K562 (cell line): Measurements from ENCODE around the gene MGAT5. TPM values are rescaled to one million over a fixed set of nuclear protein-coding genes. Genes with fewer than 3 reads are reported as not detected.

Source experiments
- ATAC-seq: fragments of 200-7000 bp; cut with Tn5 transposase; 3 replicates; pipeline ENCODE4 v1.9.1; 2020; ENCODE audit warnings: moderate library complexity
- BruUV-seq: library from RNA; stranded (reverse); fragments of 400-500 nt; replicated peaks from 2 replicates; lab custom pipeline; 2021; lab: Mats Ljungman, UMichigan
- CTCF ChIA-PET: fragments of 300-600 bp; formaldehyde crosslinking; extraction: SDS; loops from one replicate; lab custom pipeline; 2021; ENCODE audit warnings: low intra/inter-chr PET ratio; lab: Yijun Ruan, JAX
- POLR2A ChIA-PET: fragments of 300-600, 350-650 bp; sonication (Branson Sonifier 250); formaldehyde crosslinking; extraction: SDS; loops from one replicate; lab custom pipeline; 2021; ENCODE audit warnings: antibody characterized with exemption, inconsistent platforms; lab: Yijun Ruan, JAX
- DNase-seq, 4 experiments: peaks; one replicate each; pipeline versions ENCODE4 v3.0.0 to v3.0.0-alpha.2; 2011 to 2018; ENCODE audit warnings: low spot score in 3 of 4, mixed read lengths in 3 of 4; ENCODE audit errors: extremely low read depth in 1 of 4
- FAIRE-seq: peaks from 2 replicates; lab custom pipeline; 2011; peaks lifted over from hg19 to GRCh38; lab: Jason Lieb, UNC
- H2AFZ ChIP-seq: 2 replicates; pipeline ENCODE4 v1.6.0; 2011; ENCODE audit warnings: low read depth, low read length, control low read depth, inconsistent platforms
- H3K27ac ChIP-seq: fragments of 200-600 bp; 3 replicates; pipeline ENCODE4 v1.8.0; 2011; ENCODE audit warnings: low read depth, mild to moderate bottlenecking, control low read depth, inconsistent platforms, low read length, moderate library complexity, mixed read lengths; ENCODE audit errors: extremely low read depth
- H3K27me3 ChIP-seq, 2 experiments: fragments of 300-600 bp in 1 of 2; 2 replicates in 1 of 2; 3 replicates in 1 of 2; pipeline versions ENCODE4 v1.6.0 to v1.8.0; 2011; ENCODE audit warnings: inconsistent platforms in 2 of 2, low read length in 2 of 2, mild to moderate bottlenecking in 1 of 2, mixed read lengths in 1 of 2, moderate library complexity in 1 of 2; ENCODE audit not compliant: control insufficient read depth in 2 of 2, insufficient read depth in 2 of 2
- H3K36me3 ChIP-seq: fragments of 300-600 bp; 3 replicates; pipeline ENCODE4 v1.8.0; 2011; ENCODE audit warnings: mild to moderate bottlenecking, low read length, inconsistent platforms; ENCODE audit not compliant: control insufficient read depth, insufficient read depth
- H3K4me1 ChIP-seq, 2 experiments: fragments of 200-600 bp in 1 of 2; replicated peaks in 1 of 2; 2 replicates in 1 of 2; 3 replicates in 1 of 2; pipeline versions ENCODE4 v1.5.1 to v1.8.0; 2011; ENCODE audit warnings: inconsistent platforms in 2 of 2, low read length in 2 of 2, mild to moderate bottlenecking in 1 of 2, mixed read lengths in 1 of 2, moderate library complexity in 1 of 2; ENCODE audit not compliant: control insufficient read depth in 2 of 2, insufficient read depth in 2 of 2
- H3K4me2 ChIP-seq: 2 replicates; pipeline ENCODE4 v1.6.1; 2011; ENCODE audit warnings: low read length, control low read depth, inconsistent platforms, mixed read lengths; ENCODE audit not compliant: insufficient read depth
- H3K4me3 ChIP-seq: fragments of 200-600 bp; sonication (generic), shearing (Covaris generic); 2 replicates; pipeline ENCODE4 v1.5.1; 2016; ENCODE audit warnings: control low read depth, inconsistent platforms
- H3K79me2 ChIP-seq: fragments of 200-600 bp; 3 replicates; pipeline ENCODE4 v1.8.0; 2011; ENCODE audit warnings: low read length, inconsistent platforms; ENCODE audit not compliant: control insufficient read depth, insufficient read depth
- H3K9ac ChIP-seq, 2 experiments: 2 replicates each; pipeline versions ENCODE4 v1.6.0 to v1.6.1; 2011; ENCODE audit warnings: low read depth in 2 of 2, low read length in 2 of 2, control low read depth in 1 of 2, inconsistent platforms in 1 of 2, mild to moderate bottlenecking in 1 of 2, mixed read lengths in 1 of 2; ENCODE audit not compliant: insufficient read depth in 1 of 2
- H3K9me1 ChIP-seq: one replicate; pipeline ENCODE4 v1.6.0; 2011; ENCODE audit warnings: inconsistent platforms, mild to moderate bottlenecking, low read length, moderate library complexity; ENCODE audit not compliant: control insufficient read depth, insufficient read depth
- H3K9me3 ChIP-seq: replicated peaks from 2 replicates; pipeline ENCODE4 v1.5.1; 2011; ENCODE audit warnings: low read depth, low read length, inconsistent platforms; ENCODE audit not compliant: control insufficient read depth, insufficient read depth
- H4K20me1 ChIP-seq: replicated peaks from 2 replicates; pipeline ENCODE4 v1.6.1; 2011; ENCODE audit warnings: low read length, inconsistent platforms, mixed read lengths; ENCODE audit not compliant: control insufficient read depth, insufficient read depth
- ARHGAP35 ChIP-seq: fragments of 450-650 bp; IDR thresholded peaks from 2 replicates; pipeline ENCODE4 v1.6.1; 2018; ENCODE audit not compliant: partially characterized antibody
- BRF2 ChIP-seq: IDR thresholded peaks from 3 replicates; pipeline ENCODE4 v1.6.1; 2011; ENCODE audit warnings: borderline replicate concordance, mild to moderate bottlenecking; ENCODE audit not compliant: insufficient read length, insufficient read depth
- CC2D1A ChIP-seq: fragments of 450-650 bp; IDR thresholded peaks from 2 replicates; pipeline ENCODE4 v1.6.1; 2017; ENCODE audit warnings: mild to moderate bottlenecking
- CREBBP ChIP-seq: IDR thresholded peaks from one replicate; pipeline ENCODE4 v1.6.1; 2012; ENCODE audit warnings: low read depth, mild to moderate bottlenecking, control low read depth, inconsistent platforms, low read length
- ESRRB ChIP-seq: fragments of 250-450 bp; sonication (Bioruptor Pico); IDR thresholded peaks from 2 replicates; pipeline ENCODE4 v1.5.0; 2020; ENCODE audit warnings: mild to moderate bottlenecking, moderate library complexity, borderline replicate concordance
- GATAD2B ChIP-seq: fragments of 450-650 bp; IDR thresholded peaks from 2 replicates; pipeline ENCODE4 v1.6.1; 2017; ENCODE audit warnings: mild to moderate bottlenecking, borderline replicate concordance
- POLR2A ChIP-seq: fragments of 450-650 bp; conservative IDR thresholded peaks from 2 replicates; pipeline ENCODE4 v1.6.1; 2016
- RAD21 ChIP-seq, 2 experiments: fragments of 250-450 bp in 1 of 2; fragments of 450-650 bp in 1 of 2; sonication (Bioruptor Pico) in 1 of 2; formaldehyde crosslinking in 1 of 2; IDR thresholded peaks in 1 of 2; conservative IDR thresholded peaks in 1 of 2; 2 replicates each; pipeline versions ENCODE4 v1.4.0 to v1.8.0; 2020 to 2022; ENCODE audit warnings: mild to moderate bottlenecking in 2 of 2, moderate library complexity in 1 of 2
- SFPQ ChIP-seq: fragments of 200-400 bp; formaldehyde crosslinking; IDR thresholded peaks from 2 replicates; pipeline ENCODE4 v1.6.1; 2017; ENCODE audit warnings: mild to moderate bottlenecking, low read depth, low read length, moderate library complexity
- ZBTB5 ChIP-seq: fragments of 450-650 bp; IDR thresholded peaks from 2 replicates; pipeline ENCODE4 v1.6.1; 2017; ENCODE audit warnings: antibody characterized with exemption
- ZNF232 ChIP-seq: sonication (generic); formaldehyde crosslinking; IDR thresholded peaks from 2 replicates; pipeline ENCODE4 v1.8.0; 2022; ENCODE audit warnings: mild to moderate bottlenecking, missing genetic modification reagents
- ZNF354B ChIP-seq: fragments of 250-450 bp; sonication (Bioruptor Pico); IDR thresholded peaks from 2 replicates; pipeline ENCODE4 v1.4.0; 2020
- ZNF586 ChIP-seq: fragments of 450-650 bp; formaldehyde crosslinking; conservative IDR thresholded peaks from 2 replicates; pipeline ENCODE4 v1.4.0; 2020; ENCODE audit warnings: mild to moderate bottlenecking, moderate library complexity
- WGBS: fragments of 100-300 bp; shearing (Covaris generic); methylation state at CpG from one replicate; pipeline ENCODE4 v1.1.6; 2016; ENCODE audit warnings: low coverage, mixed read lengths; ENCODE audit not compliant: insufficient coverage; ENCODE audit errors: missing lambda C conversion rate; 5-methylcytosine and 5-hydroxymethylcytosine counted together
- in situ Hi-C: fragments of 300-500 bp; cut with MboI; formaldehyde crosslinking; loops from 4 replicates; pipeline ENCODE4 v1.15.0; 2018; ENCODE audit warnings: inconsistent platforms, mixed read lengths
- intact Hi-C: fragments of 100-400 bp; cut with micrococcal nuclease; formaldehyde crosslinking; loops from 2 replicates; pipeline ENCODE4 v1.14.2; 2022
- polyA plus RNA-seq, 8 experiments: library from polyadenylated mRNA; depleted of rRNA in 4 of 8; stranded (reverse) in 5 of 8; unstranded in 3 of 8; fragments of >200 nt; fragmentation: Nextera tagmentation in 2 of 8; fragmentation: Illumina TruSeq in 1 of 8; extraction: Ambion mirVana in 2 of 8; extraction: Trizol in 1 of 8; gene quantifications; 2 replicates each; pipeline versions ENCODE4 v1.2.1 to v1.2.3, GENCODE V29; 2011 to 2014; ENCODE audit warnings: inconsistent platforms in 1 of 8, missing spikeins in 1 of 8
- total RNA-seq, 7 experiments: library from RNA; depleted of rRNA in 6 of 7; stranded (reverse); fragments of >200 nt in 6 of 7; fragmentation: Illumina TruSeq in 2 of 7; extraction: Trizol in 2 of 7; gene quantifications; 2 replicates each; pipeline versions ENCODE4 v1.2.1 to v1.2.3, GENCODE V29; 2011 to 2021; ENCODE audit warnings: low replicate concordance in 1 of 7

Gene MGAT5
- total and polyA plus RNA-seq, 9 of the 15 experiments (the other 6 are each of a cell fraction or from before 2014, with no cell fraction given), result 1.6 to 18.6 (median 11.1) TPM

GRCh38 chr2:134468164-134468563 lies 214.3 kb downstream of the MGAT5 start:
- FAIRE-seq, result no peak
- Histone ChIP-seq H3K9me3 (no peaks in the 10 kb centered on the region), H3K9ac (no peak overlapping the region), H3K4me1 (no peaks in the 10 kb centered on the region), H3K4me3 (no peak overlapping the region), H3K27me3 (peaks cover 15 to 53% of the 10 kb centered on the region in 2 experiments), H2AFZ (no peak overlapping the region), H3K9me1 (no peaks in the 10 kb centered on the region), H3K27ac (no peak overlapping the region), H3K4me2 (no peak overlapping the region), H3K36me3 (no peaks in the 10 kb centered on the region), H3K79me2 (no peaks in the 10 kb centered on the region), H4K20me1 (peaks cover 4% of the 10 kb centered on the region; the same call in 1 of the 2 replicates)
- TF ChIP-seq CREBBP (no peak), SFPQ (no peak), RAD21 (CRISPR knock-in tag; conservative IDR thresholded peaks at IDR 0.05 in 1 of 2, IDR thresholded peaks at IDR 0.05 in 1 of 2) (no peak), CC2D1A (no peak), POLR2A (no peak), ESRRB (no peak), ARHGAP35 (no peak), ZNF354B (no peak), ZBTB5 (no peak), BRF2 (no peak), ZNF586 (CRISPR knock-in tag) (no peak), ZNF232 (no peak), GATAD2B (no peak)
- in situ Hi-C loops, result no loop called here
- ATAC-seq, result no peak
- intact Hi-C loops, result no loop called here
- WGBS, result 0% methylated on average over 2 of the region's 2 CpGs
- CTCF ChIA-PET, result no interaction called here
- POLR2A ChIA-PET, result no interaction called here
- BruUV-seq, result no TSS peak
- DNase-seq, result no peak
